PC-9 (cell line): ENCODE data around the gene SNU13.

Experiments
- CTCF ChIP-seq: fragments of 200-600 bp; sonication (generic); conservative IDR thresholded peaks from 2 replicates; pipeline ENCODE4 v1.6.1; 2017; ENCODE audit warnings: mixed run types, antibody characterized with exemption, mild to moderate bottlenecking, moderate library complexity
- EZH2 ChIP-seq: fragments of 200-600 bp; sonication (generic); IDR thresholded peaks from 2 replicates; pipeline ENCODE4 v1.8.0; 2017; ENCODE audit warnings: antibody characterized with exemption, low read depth

GRCh38 chr22:41682033-41682807, 6.4 kb downstream of the SNU13 start:
- no peak for TF ChIP-seq EZH2
- no peak for TF ChIP-seq CTCF
